ENCODE measurements around the gene LPAR6. TPM values are rescaled to one million over a fixed set of nuclear protein-coding genes. Genes with fewer than 3 reads are reported as not detected.

The LPAR6 gene
- total RNA-seq, 2 donors from 2014 or later, result 24.8 to 46.6 TPM

DNA sequence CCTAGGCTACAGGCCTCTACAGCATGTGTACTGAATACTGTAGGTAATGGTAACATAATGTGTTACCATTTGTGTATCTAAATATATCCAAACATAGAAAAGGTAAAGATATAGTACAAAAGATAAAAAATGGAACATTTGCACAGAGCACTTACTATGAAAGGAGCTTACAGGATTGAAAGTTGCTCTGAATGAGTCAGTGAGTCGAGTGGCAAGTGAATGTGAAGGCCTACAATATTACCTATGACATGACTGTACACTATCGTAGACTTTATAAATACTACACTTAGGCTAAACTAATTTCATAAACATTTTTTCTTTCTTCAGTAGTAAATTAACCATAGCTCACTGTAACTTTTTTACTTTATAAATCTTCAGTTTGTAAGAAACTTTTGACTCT is 35.1 kb downstream of the LPAR6 start:
- peaks cover 9% of the 10 kb centered on the region for H3K36me3 ChIP-seq
- no peak overlapping the region for H3K4me3 ChIP-seq
- no peak for ATAC-seq (ENCODE audit: insufficient number of reproducible peaks, low FRiP score, low read depth)
- no peak for TF ChIP-seq CTCF (IDR thresholded peaks at IDR 0.05)
- no peaks in the 10 kb centered on the region for H3K4me1 ChIP-seq (ENCODE audit: control insufficient read depth in 1 of 2, low read depth in 2 of 2)
- DNase-seq (ENCODE audit: low spot score), result no peak
- H3K9me3 ChIP-seq, result no peaks in the 10 kb centered on the region
- H3K27me3 ChIP-seq (replicated peaks; ENCODE audit: insufficient read depth), result no peaks in the 10 kb centered on the region
- no peak overlapping the region for H3K27ac ChIP-seq

DNA sequence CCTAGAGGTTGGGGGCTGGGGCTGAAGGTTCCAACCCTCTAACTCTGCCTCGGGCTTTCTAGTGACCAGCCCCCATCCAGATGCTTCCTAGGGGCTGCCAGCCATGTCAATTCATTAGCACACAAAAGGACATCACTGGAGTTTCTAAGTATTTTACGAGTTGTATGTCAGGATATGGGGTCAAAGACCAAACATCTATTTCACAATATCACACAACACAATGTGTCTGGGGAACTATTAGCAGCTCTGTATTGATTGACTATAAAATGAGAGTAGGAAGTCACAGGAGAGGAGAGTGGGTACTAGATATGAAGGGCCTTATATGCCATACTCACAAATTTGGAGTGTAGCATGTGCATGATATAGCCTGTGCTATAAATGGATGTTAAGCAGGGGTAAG is 42.1 kb downstream of the LPAR6 start:
- no peaks in the 10 kb centered on the region for H3K4me1 ChIP-seq (ENCODE audit: control insufficient read depth in 1 of 2, low read depth in 2 of 2)
- H3K9me3 ChIP-seq, result no peaks in the 10 kb centered on the region
- TF ChIP-seq CTCF (IDR thresholded peaks at IDR 0.05), result no peak
- H3K27ac ChIP-seq, result no peak overlapping the region
- DNase-seq (ENCODE audit: low spot score), result no peak
- H3K27me3 ChIP-seq (replicated peaks; ENCODE audit: insufficient read depth), result no peaks in the 10 kb centered on the region
- peaks cover 8% of the 10 kb centered on the region for H3K36me3 ChIP-seq
- no peak overlapping the region for H3K4me3 ChIP-seq
- no peak for ATAC-seq (ENCODE audit: insufficient number of reproducible peaks, low FRiP score, low read depth)

GRCh38 chr13:48369988-48370387 is 42.9 kb downstream of the LPAR6 start:
- peaks cover 8% of the 10 kb centered on the region for H3K36me3 ChIP-seq
- no peak overlapping the region for H3K27ac ChIP-seq
- no peak overlapping the region for H3K4me3 ChIP-seq
- DNase-seq (ENCODE audit: low spot score) (no peak), ATAC-seq (ENCODE audit: insufficient number of reproducible peaks, low FRiP score, low read depth) (no peak)
- no peaks in the 10 kb centered on the region for H3K27me3 ChIP-seq (replicated peaks; ENCODE audit: insufficient read depth)
- no peak for TF ChIP-seq CTCF (IDR thresholded peaks at IDR 0.05)
- H3K9me3 ChIP-seq, result no peaks in the 10 kb centered on the region
- no peaks in the 10 kb centered on the region for H3K4me1 ChIP-seq (ENCODE audit: control insufficient read depth in 1 of 2, low read depth in 2 of 2)

Other genes starting within 250 kb of the LPAR6 start
- 100 to 1,000 TPM; 436 to 638 TPM for gene ITM2B, start 179.9 kb downstream of the LPAR6 start, total RNA-seq
- 10 to 100 TPM; 26.5 to 48.1 TPM for gene RB1, start 109.4 kb downstream of the LPAR6 start, total RNA-seq
- 10 to 100 TPM; 15.8 to 16.4 TPM for gene RCBTB2, start 120.0 kb upstream of the LPAR6 start, total RNA-seq
- gene CYSLTR2, start 240.8 kb upstream of the LPAR6 start, total RNA-seq, result 1 to 10 TPM in 1 of 2 donors, under 1 TPM in 1; 0.14 to 4.0 TPM

Data from thoracic aorta (tissue), 2 donors.